HG03521 (cell line): ENCODE measurements around the gene B4GALT6.
A peak's percentile ranks its signal among the peaks of the same experiment; 100 is the strongest.
"Not testable (repeated sequence)": the region's sequence is repeated elsewhere in the genome, so short reads cannot be mapped to it uniquely, and the experiment has no call there.

ENCODE experiments used
- ATAC-seq: cut with Tn5 transposase; IDR thresholded peaks from one replicate; pipeline ENCODE4 v1.9.1; 2021; ENCODE audit warnings: mild to moderate bottlenecking, moderate library complexity; ENCODE audit not compliant: unreplicated experiment

The B4GALT6 gene

GRCh38 chr18:31684279-31685096 is at the start of gene B4GALT6:
B4GALT6 (minus strand) TSS chr18:31684581; CDS start chr18:31684426, 155 bp downstream.
- ATAC-seq, result peak; percentile 30

- ATAC-seq, result no peak
Measured at GRCh38 chr18:31731628-31732027, 47.2 kb upstream of the B4GALT6 start.

GRCh38 chr18:31729196-31729595 is 44.8 kb upstream of the B4GALT6 start:
- ATAC-seq, result not testable (repeated sequence)

- no peak for ATAC-seq
Measured at GRCh38 chr18:31723990-31724711, 39.8 kb upstream of the B4GALT6 start.

GRCh38 chr18:31723639-31723989 is 39.2 kb upstream of the B4GALT6 start:
- no peak for ATAC-seq

GRCh38 chr18:31722369-31722957 is 38.1 kb upstream of the B4GALT6 start:
- peak; percentile 92 for ATAC-seq

GRCh38 chr18:31721601-31722000 is 37.2 kb upstream of the B4GALT6 start:
- ATAC-seq, result no peak

- no peak for ATAC-seq
Measured at GRCh38 chr18:31720867-31721266, 36.5 kb upstream of the B4GALT6 start.

GRCh38 chr18:31719363-31720006 is 35.1 kb upstream of the B4GALT6 start:
- no peak for ATAC-seq

GRCh38 chr18:31718386-31718785 is 34.0 kb upstream of the B4GALT6 start:
- ATAC-seq, result no peak

GRCh38 chr18:31716362-31716761 is 32.0 kb upstream of the B4GALT6 start:
- ATAC-seq, result no peak

GRCh38 chr18:31711365-31712172 is 27.2 kb upstream of the B4GALT6 start:
- no peak for ATAC-seq

- no peak for ATAC-seq
Measured at GRCh38 chr18:31710826-31711225, 26.4 kb upstream of the B4GALT6 start.

- no peak for ATAC-seq
Measured at GRCh38 chr18:31707815-31708214, 23.4 kb upstream of the B4GALT6 start.

- ATAC-seq, result no peak
Measured at GRCh38 chr18:31702449-31702848, 18.1 kb upstream of the B4GALT6 start.

GRCh38 chr18:31701744-31702143 is 17.4 kb upstream of the B4GALT6 start:
- no peak for ATAC-seq

- ATAC-seq, result no peak
Measured at GRCh38 chr18:31700990-31701389, 16.6 kb upstream of the B4GALT6 start.

- ATAC-seq, result no peak
Measured at GRCh38 chr18:31697351-31698298, 13.2 kb upstream of the B4GALT6 start.

GRCh38 chr18:31695989-31696388 is 11.6 kb upstream of the B4GALT6 start:
- ATAC-seq, result no peak
